ENCODE measurements around the gene ITLN1.
"Not testable (repeated sequence)": the region's sequence is repeated elsewhere in the genome, so short reads cannot be mapped to it uniquely, and the experiment has no call there.

The ITLN1 gene

GRCh38 chr1:160882582-160882981 is 2.4 kb downstream of the ITLN1 start:
- DNase-seq = no peak

GRCh38 chr1:160881264-160881663 is 3.7 kb downstream of the ITLN1 start:
- DNase-seq = not testable (repeated sequence)

GRCh38 chr1:160880216-160880615 is 4.8 kb downstream of the ITLN1 start:
- no peak for DNase-seq

GRCh38 chr1:160879056-160879455 is 5.9 kb downstream of the ITLN1 start:
- DNase-seq = peak; percentile 37

GRCh38 chr1:160877221-160877620 is 7.8 kb downstream of the ITLN1 start:
- DNase-seq = no peak

- no peak for DNase-seq
Observed at GRCh38 chr1:160876311-160876710, 8.7 kb downstream of the ITLN1 start.

GRCh38 chr1:160875591-160875990 is 9.4 kb downstream of the ITLN1 start:
- not testable (repeated sequence) for DNase-seq

GRCh38 chr1:160874935-160875334 is 10.0 kb downstream of the ITLN1 start:
- no peak for DNase-seq

GRCh38 chr1:160868141-160868540 is 16.8 kb downstream of the ITLN1 start:
- no peak for DNase-seq

- DNase-seq = not testable (repeated sequence)
Observed at GRCh38 chr1:160867651-160868050, 17.3 kb downstream of the ITLN1 start.

- DNase-seq = no peak
Observed at GRCh38 chr1:160866695-160867260, 18.2 kb downstream of the ITLN1 start.

GRCh38 chr1:160866001-160866694 is 18.8 kb downstream of the ITLN1 start:
- no peak for DNase-seq

GRCh38 chr1:160865337-160865736 is 19.6 kb downstream of the ITLN1 start:
- DNase-seq = no peak

- DNase-seq = no peak
Observed at GRCh38 chr1:160864173-160864572, 20.8 kb downstream of the ITLN1 start.

GRCh38 chr1:160863774-160864131 is 21.2 kb downstream of the ITLN1 start:
- no peak for DNase-seq

GRCh38 chr1:160863061-160863773 is 21.8 kb downstream of the ITLN1 start:
- no peak for DNase-seq

GRCh38 chr1:160862203-160863060 is 22.5 kb downstream of the ITLN1 start, which contains the start of gene CD244:
Gene CD244 (minus strand): TSS chr1:160862887. CDS start chr1:160862677, 210 bp downstream.
- peak; percentile 61 for DNase-seq

- no peak for DNase-seq
Observed at GRCh38 chr1:160860840-160861505, 24.0 kb downstream of the ITLN1 start.

GRCh38 chr1:160859166-160859565 is 25.8 kb downstream of the ITLN1 start:
- no peak for DNase-seq

- DNase-seq = no peak
Observed at GRCh38 chr1:160858507-160858906, 26.5 kb downstream of the ITLN1 start.

- no peak for DNase-seq
Observed at GRCh38 chr1:160858097-160858496, 26.9 kb downstream of the ITLN1 start.

GRCh38 chr1:160855181-160855981 is 29.6 kb downstream of the ITLN1 start:
- peak; percentile 46 for DNase-seq
